Heart left ventricle (tissue), 16 donors: ENCODE results near the gene ATXN2. TPM values are rescaled to one million over a fixed set of nuclear protein-coding genes. Genes with fewer than 3 reads are reported as not detected.
A peak's percentile ranks its signal among the peaks of the same experiment; 100 is the strongest.

Experiments used
- ATAC-seq, 4 donors: fragments of 200-7000 bp; cut with Tn5 transposase; one replicate each; pipeline ENCODE4 v1.9.1; 2020 to 2022; ENCODE audit warnings: moderate library complexity in 4 of 4, mild to moderate bottlenecking in 3 of 4, moderate number of reproducible peaks in 1 of 4
- DNase-seq, 5 donors: peaks; one replicate each; pipeline ENCODE4 v3.0.0-alpha.2; 2020
- H3K27ac ChIP-seq, 12 donors: fragments of 200-600 bp; sonication (generic) in 4 of 12; one replicate each; pipeline versions ENCODE4 v1.5.0 to v1.8.0; 2016 to 2022; ENCODE audit warnings: mild to moderate bottlenecking in 2 of 12
- H3K27me3 ChIP-seq, 9 donors: fragments of 200-600 bp; sonication (generic) in 2 of 9; one replicate each; pipeline versions ENCODE4 v1.5.1 to v1.8.0; 2016 to 2022; ENCODE audit warnings: mild to moderate bottlenecking in 3 of 9
- H3K36me3 ChIP-seq, 9 donors: fragments of 200-600 bp; sonication (generic) in 2 of 9; one replicate each; pipeline versions ENCODE4 v1.5.0 to v1.8.0; 2018 to 2022; ENCODE audit warnings: mild to moderate bottlenecking in 2 of 9
- H3K4me1 ChIP-seq, 12 donors: fragments of 200-600 bp; sonication (generic) in 4 of 12; one replicate each; pipeline versions ENCODE4 v1.5.0 to v1.8.0; 2016 to 2022; ENCODE audit warnings: mild to moderate bottlenecking in 3 of 12
- H3K4me3 ChIP-seq, 12 donors: fragments of 200-600 bp; sonication (generic) in 4 of 12; one replicate each; pipeline versions ENCODE4 v1.5.0 to v1.8.0; 2017 to 2022; ENCODE audit warnings: mild to moderate bottlenecking in 9 of 12, moderate library complexity in 4 of 12
- H3K9me3 ChIP-seq, 12 donors: fragments of 200-600 bp; sonication (generic) in 4 of 12; one replicate each; pipeline versions ENCODE4 v1.5.0 to v1.8.0; 2016 to 2022; ENCODE audit warnings: mild to moderate bottlenecking in 1 of 12
- CTCF ChIP-seq, 12 donors: fragments of 200-600 bp; sonication (generic) in 4 of 12; IDR thresholded peaks; one replicate each; pipeline versions ENCODE4 v1.5.0 to v1.8.0; 2018 to 2022; ENCODE audit warnings: antibody characterized with exemption in 12 of 12, mild to moderate bottlenecking in 5 of 12
- POLR2A ChIP-seq, 2 donors: fragments of 450-650 bp; IDR thresholded peaks; one replicate each; pipeline ENCODE4 v1.6.1; 2017; ENCODE audit warnings: antibody characterized with exemption in 2 of 2, mild to moderate bottlenecking in 2 of 2, moderate library complexity in 2 of 2
- WGBS, 4 donors: extraction: QIAGEN DNeasy Blood & Tissue Kit in 2 of 4; methylation state at CpG; one replicate each; pipeline versions ENCODE4 v1.1.5 to v1.1.7; 2013 to 2018; 5-methylcytosine and 5-hydroxymethylcytosine counted together
- intact Hi-C, 10 donors: fragments of 100-400 bp; cut with DNase I; formaldehyde crosslinking; loops; one replicate each; pipeline versions ENCODE4 v1.11.1 to v1.14.2; 2022
- polyA plus RNA-seq, 2 donors: library from polyadenylated mRNA; stranded (reverse); fragments of 200-250 nt; gene quantifications; one replicate each; pipeline ENCODE4 v1.2.3, GENCODE V29; 2013
- total RNA-seq, 9 donors: library from RNA; depleted of rRNA in 2 of 9; stranded (reverse); fragments of >200 nt in 2 of 9; fragmentation: NEBNext Ultra II Directional in 3 of 9; extraction: Animal tissue kit (Norgen Biotek cat#: 25700) in 3 of 9; gene quantifications; one replicate each; pipeline versions ENCODE4 v1.1.0 to v1.2.4, GENCODE V29; 2016 to 2023
- donor health status: ischemic (EF 13 %, LVEDD 7.1; RV severe dilation, severe dysfunction).
- donor health status: healthy with polysubstance abuse.
- donor health status: DM: no; HTN: yes; CAD: no.
- donor health status: DM: no; HTN: no; CAD: no.
- donor health status: ischemic (EF 25% LVEDD 6.9; RV normal size, moderate dysfunction).
- donor health status: ischemic (EF 25% LVEDD 5.7; RV mildly dilated, moderate dysfunction).
- donor health status: healthy.
- donor health status: DM: yes; HTN: yes; CAD: no.
- donor health status: ischemic (EF 35%, LVEDD 5.7; RV mildly dilated, moderate dysfunction).
- donor health status: nonischemic (EF 11% LVEDD 7.7; RV severe dilation, severe dysfunction).
- donor health status: DM: yes; HTN: yes; CAD: no.
- donor health status: PGD.
- donor health status: ischemic (EF 29% LVEDD 5.4; RV normal size, mild dysfunction).
- donor health status: nonischemic (EF 23%, LVEDD 6.1; RV moderate dilation, normal function).

The ATXN2 gene
- total and polyA plus RNA-seq, 11 donors, result 23.6 to 59.3 (median 46.8) TPM

- Histone ChIP-seq H3K9me3 (no peaks in the 10 kb centered on the region), H3K27ac (peak overlapping the region; percentile 85 to 99 (median 97)), H3K4me3 (peak overlapping the region in 9 of 12 donors; percentile 28 to 98 (median 94)), H3K36me3 (peaks cover 0 to 5% (median 0%) of the 10 kb centered on the region in 9 donors), H3K27me3 (no peaks in the 10 kb centered on the region), H3K4me1 (peaks cover 54 to 92% (median 85%) of the 10 kb centered on the region in 12 donors)
- WGBS, 4 donors, result 22 to 44% (median 32%) methylated on average over 13 to 15 of the region's 15 CpGs
- intact Hi-C loops, result loop anchor here in 2 of 10 donors (5.0 kb wide), 1 partner anchor 38 kb away; no protein-coding TSS in a partner anchor
- DNase-seq (peak; percentile 69 to 75 (median 71)), ATAC-seq (peak in 1 of 4 donors; percentile 7)
- no peak for TF ChIP-seq CTCF (IDR thresholded peaks at IDR 0.05)
- TF ChIP-seq POLR2A (IDR thresholded peaks at IDR 0.05), result no peak
These were observed 189.7 kb downstream of the ATXN2 start for GRCh38 chr12:111409403-111409779.

- 40 to 61% (median 58%) methylated on average over 3 to 4 of the region's 4 CpGs for WGBS, 4 donors
- H3K27ac ChIP-seq, result peak overlapping the region; percentile 85 to 99 (median 97)
These were observed 190.3 kb downstream of the ATXN2 start for GRCh38 chr12:111408686-111409402.

GRCh38 chr12:111408116-111408440 is 191.0 kb downstream of the ATXN2 start:
- DNase-seq (no peak), ATAC-seq (no peak)
- TF ChIP-seq CTCF (IDR thresholded peaks at IDR 0.05) (no peak), POLR2A (IDR thresholded peaks at IDR 0.05) (no peak)
- Histone ChIP-seq H3K27ac (peak overlapping the region in 11 of 12 donors; percentile 86 to 99 (median 97)), H3K4me1 (peaks cover 46 to 92% (median 84%) of the 10 kb centered on the region in 12 donors), H3K9me3 (no peaks in the 10 kb centered on the region), H3K36me3 (peaks cover 0 to 5% (median 0%) of the 10 kb centered on the region in 9 donors), H3K4me3 (peak overlapping the region in 9 of 12 donors; percentile 62 to 98 (median 94)), H3K27me3 (no peaks in the 10 kb centered on the region)
- 50 to 72% (median 55%) methylated on average over 1 of the region's 1 CpG for WGBS, 4 donors
- intact Hi-C loops, result loop anchor here in 2 of 10 donors (5.0 kb wide), 1 partner anchor 39 kb away; no protein-coding TSS in a partner anchor

More at GRCh38 chr12:111408686-111409402, 190.3 kb downstream of the ATXN2 start:
- peaks cover 0 to 5% (median 0%) of the 10 kb centered on the region in 9 donors for H3K36me3 ChIP-seq
- peak overlapping the region in 9 of 12 donors; percentile 28 to 98 (median 94) for H3K4me3 ChIP-seq
- intact Hi-C loops, result loop anchor here in 2 of 10 donors (5.0 kb wide), 1 partner anchor 38 kb away; no protein-coding TSS in a partner anchor
- H3K27me3 ChIP-seq, result no peaks in the 10 kb centered on the region
- ATAC-seq (no peak), DNase-seq (no peak)
- peaks cover 50 to 92% (median 84%) of the 10 kb centered on the region in 12 donors for H3K4me1 ChIP-seq
- TF ChIP-seq CTCF (IDR thresholded peaks at IDR 0.05), result no peak
- TF ChIP-seq POLR2A (IDR thresholded peaks at IDR 0.05), result no peak
- no peaks in the 10 kb centered on the region for H3K9me3 ChIP-seq

GRCh38 chr12:111407377-111408115 is 191.6 kb downstream of the ATXN2 start:
- no peak for DNase-seq
- no peaks in the 10 kb centered on the region for H3K9me3 ChIP-seq
- H3K4me1 ChIP-seq, result peaks cover 42 to 92% (median 83%) of the 10 kb centered on the region in 12 donors
- peaks cover 0 to 5% (median 0%) of the 10 kb centered on the region in 9 donors for H3K36me3 ChIP-seq
- intact Hi-C loops, result loop anchor here in 2 of 10 donors (5.0 kb wide), 1 partner anchor 40 kb away; no protein-coding TSS in a partner anchor
- WGBS, 4 donors, result 25 to 43% (median 31%) methylated on average over 7 to 9 of the region's 9 CpGs
- H3K27me3 ChIP-seq, result no peaks in the 10 kb centered on the region
- H3K4me3 ChIP-seq, result peak overlapping the region; percentile 62 to 98 (median 92)
- TF ChIP-seq CTCF (IDR thresholded peaks at IDR 0.05), result no peak
- no peak for TF ChIP-seq POLR2A (IDR thresholded peaks at IDR 0.05)
- no peak for ATAC-seq
- H3K27ac ChIP-seq, result peak overlapping the region; percentile 86 to 99 (median 97)
